GM11168 (cell line): Measurements from ENCODE around the gene DCXR.

ENCODE experiments used
- in situ Hi-C: fragments of 300-500 bp; cut with MboI; formaldehyde crosslinking; loops from one replicate; pipeline ENCODE4 v1.12.0; 2022; ENCODE audit warnings: low sequenced_read_pairs; ENCODE audit not compliant: unreplicated experiment

Gene DCXR

DNA sequence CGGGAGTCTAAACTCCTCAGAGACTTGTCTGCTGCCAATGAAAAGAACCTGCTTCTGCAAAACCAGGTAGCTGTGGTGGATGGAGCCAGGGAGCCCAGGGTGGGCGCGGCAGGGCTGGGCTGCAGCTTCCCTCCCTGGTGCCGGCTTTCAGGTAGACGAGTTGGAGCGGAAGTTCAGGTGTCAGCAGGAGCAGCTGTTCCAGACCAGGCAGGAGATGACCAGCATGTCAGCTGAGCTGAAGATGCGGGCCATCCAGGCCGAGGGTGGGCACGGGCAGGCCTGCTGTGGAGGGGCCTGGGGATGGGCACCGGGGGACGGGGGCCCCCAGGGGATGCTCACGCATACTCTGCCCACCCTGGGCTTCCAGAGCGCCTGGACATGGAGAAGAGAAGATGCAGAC lies 9.3 kb downstream of the DCXR start:
- in situ Hi-C loops = no loop called here

DNA sequence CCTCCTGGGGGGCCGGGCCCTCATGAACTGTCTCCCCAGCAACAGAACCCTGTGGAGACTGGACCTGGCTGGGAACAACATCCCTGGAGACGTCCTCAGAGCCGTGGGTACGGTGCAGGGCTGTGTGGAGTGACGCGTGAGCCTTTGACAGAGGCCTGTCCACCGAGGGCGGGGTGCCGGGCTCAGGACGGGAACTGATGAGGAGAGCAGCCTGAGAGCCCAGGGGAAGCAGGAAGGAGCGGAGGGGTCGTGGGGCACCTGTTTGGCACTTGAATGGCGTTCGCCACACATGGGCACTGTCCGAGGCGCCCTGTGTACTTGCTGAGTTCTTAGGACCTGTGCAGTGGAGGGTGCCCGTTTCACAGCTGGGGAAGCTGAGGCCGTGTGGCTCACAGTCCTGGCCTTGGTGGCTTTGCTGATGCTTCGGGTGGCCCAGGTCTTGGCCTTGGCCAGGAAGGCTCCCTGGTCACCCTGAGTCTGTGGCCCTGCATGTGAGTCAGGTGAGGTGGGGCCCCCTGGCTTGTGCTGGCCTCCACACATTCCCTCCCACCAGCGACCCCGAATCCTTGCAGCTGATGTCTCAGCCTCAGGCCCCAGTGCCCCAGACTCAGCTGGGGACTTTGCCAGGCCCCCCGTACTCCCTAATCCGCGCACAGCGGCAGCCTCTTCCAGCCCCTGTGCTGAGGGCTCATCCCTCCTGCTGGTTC lies 11.9 kb downstream of the DCXR start:
- in situ Hi-C loops = no loop called here

DNA sequence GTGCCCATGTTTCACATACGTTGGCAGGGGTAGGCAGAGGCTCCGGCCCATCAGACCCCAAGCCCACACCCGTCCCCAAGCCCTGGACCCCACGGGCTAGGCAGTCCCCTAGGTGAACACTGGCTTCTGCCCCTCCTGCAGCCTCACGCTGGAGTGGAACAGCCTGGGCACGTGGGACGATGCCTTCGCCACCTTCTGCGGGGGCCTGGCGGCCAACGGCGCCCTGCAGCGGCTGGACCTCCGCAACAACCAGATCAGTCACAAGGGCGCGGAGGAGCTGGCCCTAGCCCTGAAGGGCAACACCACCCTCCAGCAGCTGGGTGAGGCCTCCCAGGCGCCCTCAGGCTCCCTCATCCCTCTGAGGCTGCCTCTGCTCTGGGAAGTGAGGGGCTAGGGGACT lies 12.6 kb downstream of the DCXR start:
- in situ Hi-C loops = no loop called here

DNA sequence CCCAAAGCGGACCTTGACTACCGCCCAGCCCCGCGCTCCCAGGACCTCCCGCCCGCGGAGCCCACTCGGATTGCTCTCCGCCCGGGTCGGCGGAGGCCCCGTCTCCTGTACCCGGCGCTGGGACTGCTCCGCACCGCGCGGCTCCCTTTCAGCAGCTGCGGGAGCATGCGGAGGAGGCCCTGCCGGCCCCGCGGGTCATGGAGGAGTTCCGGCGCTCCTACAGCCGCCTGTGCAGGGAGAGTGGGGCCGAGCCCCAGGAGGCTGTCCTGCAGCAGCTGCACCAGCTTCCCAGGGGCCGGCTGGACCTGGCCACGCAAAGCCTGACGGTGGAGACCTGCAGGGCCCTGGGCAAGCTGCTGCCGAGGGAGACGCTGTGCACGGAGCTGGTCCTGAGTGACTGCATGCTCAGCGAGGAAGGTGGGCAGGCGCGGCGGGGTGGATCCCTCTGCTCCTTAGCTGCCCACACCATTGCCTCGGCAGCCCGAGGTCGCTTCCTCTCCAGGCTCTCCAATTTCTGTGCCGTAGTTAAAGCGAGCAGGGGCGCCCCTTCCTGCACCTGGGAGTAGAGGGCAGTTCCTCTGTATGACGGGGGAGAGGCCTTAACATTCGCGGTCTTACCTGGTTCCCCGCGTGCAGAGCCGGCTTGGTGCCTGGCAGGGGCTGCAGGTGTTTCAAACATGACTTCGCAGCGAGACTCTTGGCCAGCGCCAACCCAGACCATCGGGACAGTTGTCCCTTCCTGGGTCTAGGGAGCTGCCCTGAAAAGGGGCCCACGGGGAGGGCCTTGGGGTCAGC lies 13.9 kb downstream of the DCXR start:
- in situ Hi-C loops = no loop called here

DNA sequence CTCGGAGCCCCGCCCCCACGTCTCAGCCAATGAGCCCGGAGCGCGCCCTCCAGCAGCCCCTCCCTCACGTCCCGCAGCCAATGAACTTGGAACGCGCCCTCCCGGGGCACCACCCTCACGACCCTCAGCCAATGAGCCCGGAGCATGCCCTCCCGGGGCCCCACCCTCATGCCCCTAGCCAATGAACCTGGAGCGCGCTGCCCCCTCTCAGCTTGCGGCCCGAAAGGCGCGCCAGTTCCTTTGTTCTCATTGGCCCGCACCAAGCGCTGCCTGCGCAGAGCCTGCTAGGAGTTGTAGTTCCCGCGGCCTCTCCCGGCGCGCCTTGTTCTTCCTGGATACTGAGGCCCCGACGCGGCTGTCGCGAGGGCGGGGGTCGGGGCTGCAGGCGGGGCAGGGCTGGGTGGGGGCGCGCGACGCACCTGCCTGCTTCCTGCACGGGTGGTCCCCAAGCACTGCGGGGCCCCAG lies 14.5 kb downstream of the DCXR start, which contains the start of gene LRRC45:
Gene LRRC45 (plus strand): TSS at position 325 of the 466 bp plus-strand sequence. CDS start 339 bp downstream, outside the sequence.
- in situ Hi-C loops = no loop called here

DNA sequence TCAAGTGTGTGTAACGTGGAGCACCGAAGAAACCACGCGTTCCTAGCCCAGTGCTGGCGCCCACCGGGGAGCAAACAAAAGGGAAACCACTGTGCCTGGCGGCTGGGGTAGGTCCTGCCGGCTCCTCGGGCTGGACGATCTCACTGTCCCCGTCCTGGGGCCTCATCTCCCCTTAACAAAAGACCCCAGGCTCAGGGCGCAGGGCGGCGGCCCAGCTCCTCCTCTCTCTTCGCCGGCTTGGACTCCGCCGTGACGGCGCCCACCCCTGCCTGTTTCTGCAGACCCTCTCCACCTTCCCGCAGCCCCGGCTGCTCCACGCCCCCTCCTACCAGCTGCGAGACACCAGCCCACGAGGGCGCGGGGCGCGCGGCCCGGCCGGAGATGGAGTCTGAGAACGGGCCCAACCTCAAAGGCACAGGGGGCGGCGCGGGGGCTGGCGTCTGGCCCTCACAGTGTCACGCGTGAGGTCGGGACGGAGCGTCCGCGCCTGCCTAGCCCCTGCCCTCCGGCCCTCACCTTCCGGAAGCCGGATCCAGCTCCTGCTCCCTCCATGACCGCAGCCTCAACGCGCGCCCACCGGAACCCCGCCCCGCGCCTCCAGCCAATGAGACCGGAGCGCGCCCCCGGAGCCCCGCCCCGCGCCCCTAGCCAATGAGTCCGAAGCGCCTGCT lies 15.1 kb downstream of the DCXR start, which contains the start of gene CENPX:
Gene CENPX (minus strand): TSS at position 569 of the 671 bp plus-strand sequence. CDS start 17 bp downstream, at position 552.
- in situ Hi-C loops = no loop called here

DNA sequence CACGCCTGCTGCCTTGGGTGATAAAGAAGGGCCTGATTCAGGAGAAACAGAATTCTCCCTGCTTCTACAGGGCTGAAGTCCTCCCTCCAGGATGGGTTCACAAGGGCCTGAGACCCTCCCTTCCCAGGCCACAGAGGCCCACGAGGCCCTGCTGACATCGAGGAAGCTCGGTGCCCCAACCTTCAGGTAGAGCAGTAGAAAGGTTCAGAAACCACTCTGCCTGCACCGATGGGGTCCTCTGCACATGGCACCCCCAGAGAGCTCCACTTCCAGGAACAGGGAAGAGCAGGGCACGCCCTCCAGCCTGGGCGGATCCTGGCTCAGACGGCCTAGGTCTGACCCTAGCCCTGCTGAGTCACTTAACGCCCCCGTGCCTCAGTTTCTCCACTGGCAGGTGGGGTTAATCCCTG lies 15.6 kb downstream of the DCXR start:
- in situ Hi-C loops = no loop called here

DNA sequence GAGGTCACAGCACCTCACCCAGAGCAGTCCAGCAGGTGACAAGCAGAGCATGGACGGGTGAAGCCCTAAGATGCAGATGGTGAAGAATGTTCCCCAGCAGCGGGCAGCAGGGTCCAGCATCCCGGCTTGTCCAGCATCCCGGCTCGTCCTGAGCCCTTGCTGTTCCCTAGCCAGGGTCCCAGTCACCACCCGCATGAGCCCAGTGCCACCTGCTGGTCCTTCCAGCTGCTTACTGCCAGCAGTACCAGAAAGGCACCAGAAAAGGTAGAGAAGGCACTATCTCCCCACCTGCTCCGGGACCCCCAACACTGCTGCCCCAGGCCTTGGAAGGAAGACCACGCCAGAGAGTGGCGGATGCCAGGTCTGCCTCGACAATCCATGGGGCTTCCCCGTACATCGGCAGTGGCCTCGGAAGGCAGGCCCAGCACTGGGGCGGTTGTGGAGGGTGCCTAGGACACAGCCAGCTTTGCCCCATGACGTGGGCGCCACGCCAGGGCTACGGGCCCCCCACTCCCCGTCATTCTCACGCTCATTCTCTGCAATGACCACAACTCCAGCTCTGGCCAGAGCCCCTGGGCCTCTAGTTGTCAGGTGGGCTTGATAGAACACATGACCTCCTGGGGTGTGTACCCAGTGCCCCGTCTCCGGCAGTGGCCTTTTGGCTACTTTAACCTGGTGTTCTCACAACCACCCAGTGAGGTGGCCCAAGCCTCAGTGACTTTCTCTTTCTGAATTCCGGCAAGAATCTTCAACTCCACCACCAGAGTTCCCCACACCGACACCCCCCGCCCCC lies 16.2 kb downstream of the DCXR start:
- in situ Hi-C loops = no loop called here

DNA sequence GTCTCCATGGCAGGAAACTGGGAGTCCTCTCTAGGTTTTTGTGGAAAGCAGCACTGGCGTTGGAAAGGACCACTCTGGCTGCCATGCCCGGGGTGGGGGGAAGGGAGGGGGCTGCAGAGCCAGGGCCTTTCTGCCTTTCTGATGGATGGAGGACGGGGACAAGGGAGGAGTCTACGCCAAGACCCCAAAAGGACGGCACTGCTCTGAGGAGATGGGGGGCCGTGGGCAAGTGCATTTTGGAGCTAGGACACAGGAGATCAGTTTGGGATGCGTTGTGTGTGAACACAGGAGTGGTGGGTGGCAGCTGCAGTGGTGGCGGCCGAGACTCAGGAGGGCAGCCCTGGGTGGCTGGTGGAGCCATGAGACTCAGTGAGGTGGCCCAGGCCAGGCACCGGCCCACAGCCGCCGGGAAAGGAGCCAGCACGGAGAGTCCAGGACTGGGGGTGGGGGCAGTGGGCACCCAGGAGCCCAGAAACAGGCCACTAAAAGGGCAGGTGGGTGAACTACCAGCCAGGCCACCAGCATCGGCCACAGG lies 16.9 kb downstream of the DCXR start:
- in situ Hi-C loops = no loop called here

DNA sequence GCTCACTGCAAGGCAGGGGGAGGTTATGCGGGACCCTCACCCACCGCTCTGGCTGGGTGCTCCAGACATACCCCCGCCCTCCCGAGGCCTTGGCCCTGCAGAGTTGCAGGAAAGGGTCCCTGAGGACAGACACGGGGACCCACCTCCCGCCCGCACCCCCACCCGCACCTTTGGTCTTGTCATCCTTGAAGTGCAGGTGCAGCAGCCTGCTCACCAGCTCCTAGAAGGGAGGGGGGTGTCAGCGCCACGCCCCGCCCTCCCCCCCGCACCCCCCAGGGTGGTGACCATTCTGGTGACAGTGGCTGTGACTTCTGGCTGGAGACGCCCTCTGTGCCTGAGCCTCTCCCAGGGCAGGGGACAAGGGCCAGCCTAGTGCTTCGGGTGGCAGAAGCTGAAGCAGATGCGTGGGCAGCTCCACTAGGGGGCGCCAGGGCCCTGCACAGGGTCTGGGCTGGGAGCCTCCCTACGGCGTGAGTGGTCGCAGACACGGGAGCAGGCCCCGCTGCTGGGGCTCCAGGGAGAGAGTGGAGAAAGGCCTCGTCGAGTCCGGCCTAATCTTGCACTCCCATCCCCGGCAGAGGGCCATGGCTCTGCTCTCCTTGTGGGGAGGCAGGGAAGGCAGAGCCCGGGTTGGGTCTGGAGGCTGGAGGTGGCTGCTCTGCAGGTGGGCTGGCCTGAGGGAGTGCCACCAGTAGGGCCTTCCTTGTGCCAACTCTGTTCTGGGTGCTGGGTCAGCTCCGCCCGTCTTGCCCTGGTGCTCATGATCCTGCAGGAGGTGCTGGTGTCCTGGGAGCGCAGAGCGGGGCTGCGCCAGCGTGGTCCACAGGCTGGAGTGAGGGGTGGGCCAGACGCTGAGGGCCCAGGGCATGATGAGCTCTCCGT lies 17.6 kb downstream of the DCXR start:
- in situ Hi-C loops = no loop called here

DNA sequence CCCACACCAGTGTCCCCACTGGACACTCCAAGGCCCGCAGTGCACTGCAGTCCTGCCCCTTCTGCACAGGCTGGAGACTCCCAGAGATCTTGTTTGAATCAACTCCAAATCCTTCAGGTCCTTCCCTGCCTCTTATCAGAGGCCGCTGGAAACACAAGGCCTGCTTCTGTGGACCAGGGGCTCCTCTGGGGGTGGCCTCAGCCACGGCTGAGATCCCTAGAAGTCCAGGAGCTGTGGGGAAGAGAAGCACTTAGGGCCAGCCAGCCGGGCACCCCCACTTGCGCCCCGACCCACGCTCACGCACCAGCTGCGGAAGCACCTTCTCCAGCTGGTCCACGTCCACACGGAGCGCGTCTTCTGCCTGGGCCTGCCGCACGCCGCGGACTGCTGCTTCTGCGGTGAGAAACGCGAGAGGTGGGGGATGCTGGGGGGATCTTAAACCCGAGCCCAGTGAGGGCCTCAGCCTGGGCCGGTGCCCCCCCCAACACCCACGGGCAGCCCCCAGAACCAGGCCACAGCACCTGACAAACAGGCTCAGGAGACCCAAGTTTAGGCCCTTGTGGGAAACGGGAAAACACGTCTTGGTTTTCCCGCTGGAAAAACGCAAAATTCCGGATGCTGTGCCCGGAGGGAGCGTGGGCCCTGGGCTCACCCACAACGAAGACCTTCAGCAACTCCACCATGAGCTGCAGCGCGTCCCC lies 18.4 kb downstream of the DCXR start:
- in situ Hi-C loops = no loop called here

DNA sequence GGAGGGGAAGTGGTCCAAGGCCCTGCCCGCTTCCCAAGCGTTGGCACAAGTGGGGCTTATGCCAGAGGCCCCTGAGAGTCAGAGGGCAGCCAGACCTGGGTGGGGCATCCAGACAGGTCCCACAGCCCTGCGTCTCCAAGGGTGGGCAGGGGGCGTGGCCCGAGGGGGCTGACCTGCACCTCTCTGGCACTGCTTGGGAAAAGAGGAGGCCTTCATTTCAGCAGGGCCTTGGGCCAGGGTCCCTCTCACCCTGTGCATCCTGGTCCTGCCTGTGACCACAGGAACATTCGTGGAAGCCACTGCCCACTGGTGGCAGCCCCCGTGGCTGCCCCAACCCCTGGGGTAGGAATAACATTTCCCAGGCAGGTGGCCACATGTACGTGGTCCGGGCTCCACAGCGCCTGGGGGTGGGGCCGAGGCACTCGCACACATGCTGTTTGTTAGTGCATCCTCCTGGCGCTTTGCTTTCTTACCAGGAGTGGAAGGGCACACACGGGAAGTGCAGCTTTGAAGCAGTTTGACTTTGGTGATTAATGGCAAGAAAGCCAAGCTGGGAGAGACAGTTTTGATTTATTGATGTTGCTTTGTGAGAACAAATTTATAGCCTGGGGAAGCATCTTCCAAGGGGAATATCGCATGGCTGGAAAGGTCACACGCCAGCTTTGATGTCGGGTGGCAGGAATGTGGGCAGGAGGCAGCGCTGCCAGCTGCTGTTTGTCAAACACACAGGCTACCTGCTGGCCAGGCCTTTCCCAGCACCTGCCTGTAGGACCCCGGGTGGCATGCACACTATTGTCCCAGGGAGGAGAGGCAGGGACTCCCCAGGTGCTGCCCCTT lies 19.1 kb downstream of the DCXR start:
- in situ Hi-C loops = no loop called here

DNA sequence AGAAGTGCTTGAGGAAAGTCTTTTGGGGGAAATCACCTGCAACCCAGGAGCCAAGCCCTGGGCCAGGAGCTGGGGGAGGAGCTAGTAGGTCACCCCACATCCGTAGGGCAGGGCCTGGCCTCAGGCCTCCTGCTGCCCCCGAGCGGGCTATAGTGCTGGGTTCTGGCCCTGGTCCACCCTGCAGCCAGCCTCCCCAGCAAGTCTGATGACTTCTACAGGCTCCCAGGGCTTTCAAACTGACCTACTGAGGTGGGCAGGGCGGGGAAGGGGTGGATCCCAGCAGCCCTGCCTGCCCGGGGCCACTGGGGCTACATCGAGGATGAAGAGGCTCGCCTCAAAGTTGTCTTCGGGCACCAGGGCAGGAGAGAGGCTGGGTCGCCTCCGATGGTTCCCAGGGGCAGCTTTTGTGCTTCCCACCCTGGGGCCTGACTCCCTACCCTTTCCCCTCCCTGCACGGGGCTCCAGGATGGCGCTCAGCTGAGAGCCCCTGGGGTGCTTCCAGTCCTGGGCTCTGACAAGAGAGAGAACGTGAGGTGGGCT lies 19.8 kb downstream of the DCXR start:
- in situ Hi-C loops = no loop called here

DNA sequence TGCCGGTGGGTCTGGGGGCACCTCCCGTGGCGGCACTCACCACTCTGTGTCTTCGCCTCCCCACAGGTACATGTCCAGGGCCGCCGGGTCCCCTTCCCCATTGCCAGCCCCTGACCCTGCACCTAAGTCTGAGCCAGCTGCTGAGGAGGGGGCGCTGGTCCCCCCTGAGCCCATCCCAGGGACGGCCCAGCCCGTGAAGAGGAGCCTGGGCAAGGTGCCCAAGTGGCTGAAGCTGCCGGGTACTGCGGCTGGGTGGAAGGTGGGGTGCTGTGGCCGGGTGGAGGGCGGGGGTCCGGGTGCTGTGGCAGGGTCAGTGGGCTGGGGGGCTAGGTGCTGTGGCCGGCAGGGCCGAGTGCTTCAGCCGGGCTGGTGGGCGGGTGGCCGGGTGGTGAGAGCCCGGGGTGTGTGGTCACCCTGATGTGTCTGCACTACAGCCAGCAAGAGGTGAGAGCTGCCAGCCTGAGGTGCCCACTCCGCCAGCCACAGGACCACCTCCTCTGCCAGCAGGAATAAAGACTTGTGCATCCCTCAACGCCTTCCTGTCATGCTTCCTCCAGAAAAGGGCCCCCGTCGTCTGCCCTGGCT lies 20.5 kb downstream of the DCXR start:
- in situ Hi-C loops = no loop called here

DNA sequence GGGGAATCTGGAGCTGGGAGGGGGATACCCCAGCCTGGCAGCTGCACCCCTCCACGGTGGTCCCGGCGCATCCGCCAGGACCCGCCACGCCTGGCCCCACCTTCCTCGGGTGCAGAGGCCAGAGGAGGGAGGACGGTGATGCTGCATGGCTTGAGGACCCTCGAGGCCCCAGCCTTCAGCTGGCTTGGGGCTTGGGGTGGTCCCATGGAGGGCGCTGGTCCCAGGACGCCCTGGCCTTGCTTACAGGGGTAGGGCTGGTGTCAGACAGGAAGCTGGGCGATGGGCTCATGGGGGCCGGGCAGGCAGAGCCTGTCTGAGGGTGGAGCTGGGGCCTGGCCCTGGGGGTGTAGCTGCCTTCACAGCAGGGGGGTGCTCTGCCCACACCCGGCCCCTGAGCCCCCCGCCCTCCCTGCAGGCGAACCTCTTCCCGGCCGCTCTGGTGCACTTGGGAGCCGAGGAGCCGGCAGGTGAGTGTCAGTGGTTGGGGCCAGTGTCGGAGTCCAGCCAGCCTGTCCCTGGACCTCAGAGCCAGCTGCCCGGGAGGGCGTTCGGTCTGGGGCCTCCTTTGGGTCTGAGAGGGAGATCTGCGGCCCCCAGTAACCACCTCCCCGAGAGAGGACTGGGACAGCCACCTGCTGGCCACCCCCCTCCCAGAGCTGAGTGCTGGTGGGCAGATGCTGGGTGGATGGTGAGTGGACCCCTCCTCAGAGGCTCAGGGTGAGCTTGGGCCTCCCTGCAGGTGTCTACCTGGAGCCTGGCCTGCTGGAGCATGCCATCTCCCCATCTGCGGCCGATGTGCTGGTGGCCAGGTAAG lies 21.2 kb downstream of the DCXR start:
- in situ Hi-C loops = no loop called here
